ENCODE data around the gene CCDC180.
"Not testable (repeated sequence)": the region's sequence is repeated elsewhere in the genome, so short reads cannot be mapped to it uniquely, and the experiment has no call there.

CCDC180 gene

GRCh38 chr9:97307500-97308163 is at the start of gene CCDC180:
Gene CCDC180 (plus strand): TSS chr9:97307659. CDS start chr9:97308064, 405 bp downstream.
- no peak for DNase-seq (ENCODE audit: low spot score)
- TF ChIP-seq CTCF (conservative IDR thresholded peaks at IDR 0.05; ENCODE audit: low read depth), result no peak
- no peak within 1 kb of the TSS for H3K27ac ChIP-seq
- POLR2A ChIA-PET (ENCODE audit: low non-redundant PET), result no interaction called here
- CTCF ChIA-PET, result interaction anchor here (0.6 kb wide), 1 partner anchor 95 kb away, joined by 3 read pairs; no protein-coding TSS in a partner anchor

- DNase-seq (ENCODE audit: low spot score); H3K27ac ChIP-seq; POLR2A ChIA-PET (ENCODE audit: low non-redundant PET): not testable (repeated sequence)
- CTCF ChIA-PET, result interaction anchor here (1.0 kb wide), 1 partner anchor 127 kb away, joined by 4 read pairs; no protein-coding TSS in a partner anchor
Measured at GRCh38 chr9:97259834-97260514, 47.5 kb upstream of the CCDC180 start.

GRCh38 chr9:97271292-97271691 is 36.2 kb upstream of the CCDC180 start:
- TF ChIP-seq CTCF (conservative IDR thresholded peaks at IDR 0.05; ENCODE audit: low read depth), result no peak
- CTCF ChIA-PET, result no interaction called here

GRCh38 chr9:97272072-97272471 is 35.4 kb upstream of the CCDC180 start:
- ChIA-PET POLR2A (ENCODE audit: low non-redundant PET) (interaction anchor here (0.7 kb wide), 1 partner anchor 126 kb away, joined by 3 read pairs; no protein-coding TSS in a partner anchor), CTCF (interaction anchor here (0.7 kb wide), 1 partner anchor 79 kb away, joined by 3 read pairs; no protein-coding TSS in a partner anchor)
- no peak for TF ChIP-seq CTCF (conservative IDR thresholded peaks at IDR 0.05; ENCODE audit: low read depth)
- H3K27ac ChIP-seq, result no peak overlapping the region
- DNase-seq (ENCODE audit: low spot score), result no peak

More at GRCh38 chr9:97271292-97271691, 36.2 kb upstream of the CCDC180 start:
- no peak for DNase-seq (ENCODE audit: low spot score)
- no peak overlapping the region for H3K27ac ChIP-seq
- POLR2A ChIA-PET (ENCODE audit: low non-redundant PET), result no interaction called here

- CTCF ChIA-PET, result no interaction called here
- POLR2A ChIA-PET (ENCODE audit: low non-redundant PET), result no interaction called here
- H3K27ac ChIP-seq, result no peak overlapping the region
- TF ChIP-seq CTCF (conservative IDR thresholded peaks at IDR 0.05; ENCODE audit: low read depth), result no peak
- no peak for DNase-seq (ENCODE audit: low spot score)
Measured at GRCh38 chr9:97276310-97276852, 31.1 kb upstream of the CCDC180 start.

- DNase-seq (ENCODE audit: low spot score), result no peak
- no peak for TF ChIP-seq CTCF (conservative IDR thresholded peaks at IDR 0.05; ENCODE audit: low read depth)
- no peak overlapping the region for H3K27ac ChIP-seq
- CTCF ChIA-PET, result no interaction called here
- POLR2A ChIA-PET (ENCODE audit: low non-redundant PET), result no interaction called here
Measured at GRCh38 chr9:97277953-97278352, 29.5 kb upstream of the CCDC180 start.

Measured in RWPE1 (cell line).